Natural killer cell (primary cell): ENCODE data around the gene C19orf85. TPM values are rescaled to one million over a fixed set of nuclear protein-coding genes. Genes with fewer than 3 reads are reported as not detected.
"Not testable (repeated sequence)": the region's sequence is repeated elsewhere in the genome, so short reads cannot be mapped to it uniquely, and the experiment has no call there.

Experiments used
- ATAC-seq, 3 donors: fragments of 150-1000 bp in 2 of 3; fragments of 200-7000 bp in 1 of 3; cut with Tn5 transposase; 1 replicate in 1 of 3; 2 replicates in 2 of 3; pipeline ENCODE4 v1.10.0; 2021; ENCODE audit warnings: mild to moderate bottlenecking in 2 of 3, moderate library complexity in 2 of 3
- DNase-seq, 2 donors: peaks; one replicate each; pipeline versions ENCODE4 v3.0.0 to v3.0.0-alpha.2; 2013 to 2021; ENCODE audit warnings: mixed read lengths in 1 of 2
- H3K27ac ChIP-seq: one replicate; pipeline ENCODE4 v1.5.1; 2013; ENCODE audit warnings: mild to moderate bottlenecking, low read length
- H3K27me3 ChIP-seq: one replicate; pipeline ENCODE4 v1.6.1; 2013; ENCODE audit warnings: low read length; ENCODE audit not compliant: control insufficient read depth, insufficient read depth
- H3K36me3 ChIP-seq: one replicate; pipeline ENCODE4 v1.6.1; 2013; ENCODE audit warnings: low read length; ENCODE audit not compliant: control insufficient read depth, insufficient read depth
- H3K4me1 ChIP-seq: one replicate; pipeline ENCODE4 v1.6.1; 2013; ENCODE audit warnings: low read length; ENCODE audit not compliant: control insufficient read depth, insufficient read depth
- H3K4me3 ChIP-seq: one replicate; pipeline ENCODE4 v1.5.1; 2013; ENCODE audit warnings: low read length
- H3K9me3 ChIP-seq: one replicate; pipeline ENCODE4 v1.6.1; 2013; ENCODE audit warnings: low read length; ENCODE audit not compliant: control insufficient read depth, insufficient read depth
- H3K27ac Mint-ChIP-seq, 2 donors: one replicate each; pipeline ENCODE4 v1.8.0; 2022; ENCODE audit warnings: mild to moderate bottlenecking in 2 of 2, mixed read lengths in 2 of 2, moderate library complexity in 1 of 2
- H3K27me3 Mint-ChIP-seq, 2 donors: one replicate each; pipeline ENCODE4 v1.8.0; 2022; ENCODE audit warnings: low read depth in 2 of 2, mixed read lengths in 2 of 2
- H3K36me3 Mint-ChIP-seq: one replicate; pipeline ENCODE4 v1.8.0; 2022; ENCODE audit warnings: mixed read lengths
- H3K4me1 Mint-ChIP-seq, 2 donors: one replicate each; pipeline ENCODE4 v1.8.0; 2022; ENCODE audit warnings: mixed read lengths in 2 of 2
- H3K4me3 Mint-ChIP-seq: one replicate; pipeline ENCODE4 v1.8.0; 2022; ENCODE audit warnings: mild to moderate bottlenecking, moderate library complexity, mixed read lengths
- H3K9me3 Mint-ChIP-seq, 2 donors: one replicate each; pipeline ENCODE4 v1.8.0; 2022; ENCODE audit warnings: mixed read lengths in 2 of 2
- CTCF ChIP-seq: fragments of 200-600 bp; IDR thresholded peaks from one replicate; pipeline ENCODE4 v1.8.0; 2022; ENCODE audit warnings: antibody characterized with exemption
- WGBS: methylation state at CpG from one replicate; pipeline ENCODE4 v1.1.7; 2013; ENCODE audit warnings: missing lambda C conversion rate; ENCODE audit not compliant: insufficient coverage; 5-methylcytosine and 5-hydroxymethylcytosine counted together
- intact Hi-C: fragments of 100-400 bp; cut with micrococcal nuclease; formaldehyde crosslinking; loops from one replicate; pipeline ENCODE4 v1.14.2; 2022
- total RNA-seq, 4 donors: library from RNA; stranded (reverse); fragments of 120-200 nt in 1 of 4; gene quantifications; one replicate each; pipeline versions ENCODE4 v1.2.3 to v1.2.4, GENCODE V29; 2013 to 2022

C19orf85 gene
- total RNA-seq, 3 donors from 2014 or later (not counting 1 experiment from before 2014, with no cell fraction given), result not detected

- Mint-ChIP-seq H3K27me3 (no peaks in the 10 kb centered on the region), H3K4me3 (no peak overlapping the region), H3K9me3 (no peaks in the 10 kb centered on the region), H3K4me1 (peaks cover 13 to 14% of the 10 kb centered on the region in 2 donors), H3K27ac (no peak overlapping the region), H3K36me3 (no peaks in the 10 kb centered on the region)
- H3K9me3 ChIP-seq, result no peaks in the 10 kb centered on the region
- DNase-seq (no peak), ATAC-seq (no peak)
- TF ChIP-seq CTCF, result no peak
- no peaks in the 10 kb centered on the region for H3K36me3 ChIP-seq
- H3K27ac ChIP-seq, result no peak overlapping the region
- no peak overlapping the region for H3K4me3 ChIP-seq
- WGBS, result 96% methylated on average over 26 of the region's 26 CpGs
- intact Hi-C loops, result loop anchor here (5.0 kb wide), 2 partner anchors 208 to 288 kb away; no protein-coding TSS in a partner anchor
- no peaks in the 10 kb centered on the region for H3K27me3 ChIP-seq
- H3K4me1 ChIP-seq, result peaks cover 14% of the 10 kb centered on the region
Observed at GRCh38 chr19:55500368-55500952, 35.9 kb upstream of the C19orf85 start.

- Mint-ChIP-seq H3K4me3 (no peak overlapping the region), H3K36me3 (no peaks in the 10 kb centered on the region), H3K9me3 (no peaks in the 10 kb centered on the region), H3K27me3 (no peaks in the 10 kb centered on the region), H3K4me1 (peaks cover 4% of the 10 kb centered on the region in 2 donors), H3K27ac (no peak overlapping the region)
- H3K27me3 ChIP-seq, result no peaks in the 10 kb centered on the region
- 85% methylated on average over 2 of the region's 2 CpGs for WGBS
- no peak overlapping the region for H3K27ac ChIP-seq
- no peaks in the 10 kb centered on the region for H3K36me3 ChIP-seq
- no peak for DNase-seq
- no peak overlapping the region for H3K4me3 ChIP-seq
- intact Hi-C loops, result no loop called here
- H3K9me3 ChIP-seq, result no peaks in the 10 kb centered on the region
- no peak for ATAC-seq
- H3K4me1 ChIP-seq, result peaks cover 4% of the 10 kb centered on the region
- no peak for TF ChIP-seq CTCF
Observed at GRCh38 chr19:55498246-55498840, 33.8 kb upstream of the C19orf85 start.

- H3K4me1 ChIP-seq, result no peaks in the 10 kb centered on the region
- H3K9me3 ChIP-seq, result no peaks in the 10 kb centered on the region
- no peak overlapping the region for H3K27ac Mint-ChIP-seq
- no peaks in the 10 kb centered on the region for H3K27me3 ChIP-seq
- H3K27ac ChIP-seq, result no peak overlapping the region
- intact Hi-C loops, result no loop called here
- H3K4me3 ChIP-seq, result no peak overlapping the region
- no peaks in the 10 kb centered on the region for H3K4me1 Mint-ChIP-seq
- TF ChIP-seq CTCF, result no peak
- WGBS, result 94% methylated on average over 13 of the region's 13 CpGs
- H3K27me3 Mint-ChIP-seq, result no peaks in the 10 kb centered on the region
- H3K9me3 Mint-ChIP-seq, result no peaks in the 10 kb centered on the region
- H3K4me3 Mint-ChIP-seq, result no peak overlapping the region
- H3K36me3 ChIP-seq, result no peaks in the 10 kb centered on the region
- no peaks in the 10 kb centered on the region for H3K36me3 Mint-ChIP-seq
- DNase-seq (no peak), ATAC-seq (no peak)
Observed at GRCh38 chr19:55497763-55498162, 33.2 kb upstream of the C19orf85 start.

GRCh38 chr19:55496820-55497219, 32.3 kb upstream of the C19orf85 start:
- H3K9me3 ChIP-seq, H3K27ac ChIP-seq, H3K4me3 ChIP-seq, H3K27me3 ChIP-seq, H3K4me3 Mint-ChIP-seq, H3K27ac Mint-ChIP-seq, intact Hi-C loops, H3K36me3 Mint-ChIP-seq, H3K4me1 ChIP-seq, H3K4me1 Mint-ChIP-seq, H3K27me3 Mint-ChIP-seq, H3K9me3 Mint-ChIP-seq, H3K36me3 ChIP-seq, DNase-seq, ATAC-seq: not testable (repeated sequence)
- 87% methylated on average over 10 of the region's 10 CpGs for WGBS
